Endodermal cell (in vitro differentiated cells): ENCODE results near the gene USP9X. TPM values are rescaled to one million over a fixed set of nuclear protein-coding genes. Genes with fewer than 3 reads are reported as not detected.
"Not testable (repeated sequence)": the region's sequence is repeated elsewhere in the genome, so short reads cannot be mapped to it uniquely, and the experiment has no call there.

ENCODE experiments used
- DNase-seq: peaks from one replicate; pipeline ENCODE4 v3.0.0-alpha.2; 2017
- H3K27ac ChIP-seq: 2 replicates; pipeline ENCODE4 v1.5.1; 2013; ENCODE audit warnings: mild to moderate bottlenecking, low read depth, low read length, moderate library complexity
- H3K27me3 ChIP-seq: 2 replicates; pipeline ENCODE4 v1.6.1; 2013; ENCODE audit warnings: mild to moderate bottlenecking, low read length, moderate library complexity; ENCODE audit not compliant: insufficient read depth, control insufficient read depth, poor library complexity, severe bottlenecking
- H3K36me3 ChIP-seq: 2 replicates; pipeline ENCODE4 v1.7.0; 2013; ENCODE audit warnings: mild to moderate bottlenecking, low read length, moderate library complexity; ENCODE audit not compliant: control insufficient read depth, insufficient read depth
- H3K4me1 ChIP-seq: one replicate; pipeline ENCODE4 v1.7.0; 2013; ENCODE audit warnings: low read length; ENCODE audit not compliant: control insufficient read depth, insufficient read depth
- H3K4me3 ChIP-seq: 2 replicates; pipeline ENCODE4 v1.5.1; 2013; ENCODE audit warnings: mild to moderate bottlenecking, low read length, moderate library complexity
- H3K9ac ChIP-seq: 2 replicates; pipeline ENCODE4 v1.6.1; 2013; ENCODE audit warnings: mild to moderate bottlenecking, low read length, moderate library complexity; ENCODE audit not compliant: poor library complexity, severe bottlenecking; ENCODE audit errors: extremely low read depth
- H3K9me3 ChIP-seq: 2 replicates; pipeline ENCODE4 v1.6.1; 2013; ENCODE audit warnings: mild to moderate bottlenecking, low read length, moderate library complexity; ENCODE audit not compliant: control insufficient read depth
- H3K27ac Mint-ChIP-seq: 2 replicates; pipeline ENCODE4 v1.8.0; 2020; ENCODE audit warnings: mixed read lengths
- H3K27me3 Mint-ChIP-seq: 2 replicates; pipeline ENCODE4 v1.8.0; 2021; ENCODE audit warnings: mild to moderate bottlenecking, mixed read lengths; ENCODE audit not compliant: insufficient read depth
- H3K36me3 Mint-ChIP-seq: 2 replicates; pipeline ENCODE4 v1.8.0; 2020; ENCODE audit warnings: low read depth, mixed read lengths
- H3K4me1 Mint-ChIP-seq: 2 replicates; pipeline ENCODE4 v1.8.0; 2020; ENCODE audit warnings: mixed read lengths
- H3K4me3 Mint-ChIP-seq: 2 replicates; pipeline ENCODE4 v1.8.0; 2020; ENCODE audit warnings: mild to moderate bottlenecking, moderate library complexity, mixed read lengths
- H3K9me3 Mint-ChIP-seq: 2 replicates; pipeline ENCODE4 v1.8.0; 2020; ENCODE audit warnings: mild to moderate bottlenecking, mixed read lengths
- CTCF ChIP-seq: fragments of 200-600 bp; sonication (generic); conservative IDR thresholded peaks from 2 replicates; pipeline ENCODE4 v1.5.0; 2021; ENCODE audit warnings: antibody characterized with exemption, mild to moderate bottlenecking
- WGBS, 2 experiments: methylation state at CpG; one replicate each; pipeline versions ENCODE4 v1.1.5 to v1.1.7; 2013; ENCODE audit warnings: missing lambda C conversion rate in 2 of 2, mixed read lengths in 1 of 2; ENCODE audit not compliant: insufficient coverage in 1 of 2, insufficient read length in 1 of 2; 5-methylcytosine and 5-hydroxymethylcytosine counted together
- total RNA-seq, 2 donors: library from RNA; stranded (reverse); fragmentation: NEBNext Ultra II Directional in 1 of 2; extraction: Animal tissue kit (Norgen Biotek cat#: 25700) in 1 of 2; gene quantifications; 2 replicates in 1 of 2; 3 replicates in 1 of 2; pipeline ENCODE4 v1.2.1, GENCODE V29; 2021

Gene USP9X
- total RNA-seq, 2 donors from 2014 or later = 88.1 to 128 TPM

DNA sequence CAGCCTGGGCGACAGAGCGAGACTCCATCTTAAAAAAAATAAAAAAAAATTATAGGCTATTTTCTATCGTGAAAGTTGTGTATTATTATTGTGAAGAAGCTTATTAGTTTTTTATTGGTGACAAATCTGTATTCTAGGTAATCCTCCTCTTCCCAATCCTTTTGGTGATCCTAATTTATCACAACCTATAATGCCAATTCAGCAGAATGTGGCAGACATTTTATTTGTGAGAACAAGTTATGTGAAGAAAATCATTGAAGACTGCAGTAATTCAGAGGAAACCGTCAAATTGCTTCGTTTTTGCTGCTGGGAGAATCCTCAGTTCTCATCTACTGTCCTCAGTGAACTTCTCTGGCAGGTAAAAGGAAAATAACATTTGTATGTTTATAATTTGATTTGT is 139.4 kb downstream of the USP9X start:
- 100% methylated on average over 2 of the region's 5 CpGs; no CpG with 5 or more reads in 1 of the 2 experiments for WGBS, 2 experiments
- Mint-ChIP-seq H3K27ac (no peak overlapping the region), H3K4me1 (peaks cover 10% of the 10 kb centered on the region), H3K36me3 (peaks cover 75% of the 10 kb centered on the region), H3K27me3 (no peaks in the 10 kb centered on the region), H3K4me3 (no peak overlapping the region), H3K9me3 (peaks cover 25% of the 10 kb centered on the region)
- H3K36me3 ChIP-seq = peaks cover 69% of the 10 kb centered on the region
- H3K4me3 ChIP-seq = no peak overlapping the region
- H3K9me3 ChIP-seq = no peaks in the 10 kb centered on the region
- no peaks in the 10 kb centered on the region for H3K4me1 ChIP-seq
- no peaks in the 10 kb centered on the region for H3K27me3 ChIP-seq
- DNase-seq = no peak
- no peak for TF ChIP-seq CTCF
- H3K9ac ChIP-seq = no peak overlapping the region
- H3K27ac ChIP-seq = no peak overlapping the region

DNA sequence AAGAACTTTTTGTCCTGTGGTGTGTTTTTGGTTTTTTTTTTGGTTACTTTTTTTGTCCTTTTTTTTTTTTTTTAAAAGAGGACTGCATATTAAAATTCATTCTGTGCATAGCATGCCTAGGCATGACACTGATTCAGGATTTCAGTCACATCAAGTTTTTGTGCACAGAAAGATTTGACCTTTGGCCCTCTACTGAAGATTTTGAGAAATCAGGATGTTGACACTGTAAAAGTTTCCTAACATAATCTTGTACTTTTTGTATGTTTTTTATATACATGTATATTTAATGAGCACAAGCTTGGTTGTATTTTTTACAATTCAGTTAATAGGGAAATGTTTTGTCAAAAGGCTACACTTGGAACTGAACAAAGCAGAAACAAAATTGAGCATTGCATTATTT is 148.7 kb downstream of the USP9X start:
- Histone ChIP-seq H3K27ac (no peak overlapping the region), H3K4me1 (no peaks in the 10 kb centered on the region), H3K4me3 (no peak overlapping the region), H3K36me3 (peaks cover 42% of the 10 kb centered on the region), H3K9me3 (no peaks in the 10 kb centered on the region), H3K27me3 (no peaks in the 10 kb centered on the region), H3K9ac (no peak overlapping the region)
- no peak for TF ChIP-seq CTCF
- peaks cover 3% of the 10 kb centered on the region for H3K4me1 Mint-ChIP-seq
- peaks cover 46% of the 10 kb centered on the region for H3K36me3 Mint-ChIP-seq
- H3K27ac Mint-ChIP-seq = no peak overlapping the region
- H3K9me3 Mint-ChIP-seq = peaks cover 9% of the 10 kb centered on the region
- DNase-seq = no peak
- H3K4me3 Mint-ChIP-seq = no peak overlapping the region
- H3K27me3 Mint-ChIP-seq = no peaks in the 10 kb centered on the region

DNA sequence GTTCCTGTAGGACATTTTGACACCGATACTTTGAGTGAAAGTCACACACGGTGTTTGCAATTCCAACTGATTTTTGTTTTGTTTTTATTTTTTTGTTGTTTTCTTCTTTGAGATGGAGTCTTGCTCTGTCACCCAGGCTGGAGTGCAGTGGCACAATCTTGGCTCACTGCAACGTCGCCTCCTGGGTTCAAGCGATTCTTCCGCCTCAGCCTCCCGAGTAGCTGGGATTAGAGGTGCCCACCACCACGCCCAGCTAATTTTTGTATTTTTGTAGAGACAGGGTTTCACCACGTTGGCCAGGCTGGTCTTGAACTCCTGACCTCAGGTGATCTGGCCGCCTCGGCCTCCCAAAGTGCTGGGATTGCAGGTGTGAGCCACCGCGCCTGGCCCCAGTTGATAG is 149.2 kb downstream of the USP9X start:
- peaks cover 42% of the 10 kb centered on the region for H3K36me3 Mint-ChIP-seq
- H3K9me3 ChIP-seq, H3K4me1 Mint-ChIP-seq, H3K4me3 ChIP-seq, H3K27me3 Mint-ChIP-seq, H3K27ac ChIP-seq, H3K27ac Mint-ChIP-seq, H3K27me3 ChIP-seq, H3K4me3 Mint-ChIP-seq, H3K9ac ChIP-seq, H3K4me1 ChIP-seq, H3K9me3 Mint-ChIP-seq, DNase-seq: not testable (repeated sequence)
- peaks cover 37% of the 10 kb centered on the region for H3K36me3 ChIP-seq
- 94 to 97% methylated on average over 3 to 13 of the region's 13 CpGs for WGBS, 2 experiments

DNA sequence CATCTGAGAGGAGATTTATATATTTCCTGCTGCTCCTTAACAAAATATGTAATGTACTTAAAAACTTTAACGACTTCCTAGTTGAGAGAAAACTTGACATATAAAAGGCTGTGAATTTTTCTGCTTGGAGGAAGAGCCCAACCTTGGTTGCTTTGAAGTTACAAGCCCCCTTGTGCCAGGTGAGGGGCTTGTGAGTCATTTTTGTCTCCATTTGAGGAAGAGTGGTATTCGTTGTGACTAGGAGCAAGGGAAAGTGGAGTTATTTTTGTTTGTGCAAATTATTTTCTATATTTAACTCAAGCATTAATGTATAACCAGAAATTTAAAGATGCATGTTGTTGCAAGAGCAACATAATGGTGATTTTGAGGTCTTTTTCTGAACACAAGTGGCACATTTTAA is 149.7 kb downstream of the USP9X start:
- Mint-ChIP-seq H3K36me3 (peaks cover 37% of the 10 kb centered on the region), H3K27me3 (no peaks in the 10 kb centered on the region)
- WGBS, 2 experiments = 83% methylated on average over 1 of the region's 2 CpGs; no CpG with 5 or more reads in 1 of the 2 experiments

More for the DNA sequence above, 149.7 kb downstream of the USP9X start:
- no peaks in the 10 kb centered on the region for H3K4me1 ChIP-seq
- H3K27ac ChIP-seq = no peak overlapping the region
- Mint-ChIP-seq H3K27ac (no peak overlapping the region), H3K4me1 (peaks cover 3% of the 10 kb centered on the region), H3K4me3 (no peak overlapping the region), H3K9me3 (peaks cover 6% of the 10 kb centered on the region)
- H3K9me3 ChIP-seq = no peaks in the 10 kb centered on the region
- TF ChIP-seq CTCF = no peak
- peaks cover 34% of the 10 kb centered on the region for H3K36me3 ChIP-seq
- H3K27me3 ChIP-seq = no peaks in the 10 kb centered on the region
- H3K9ac ChIP-seq = no peak overlapping the region
- H3K4me3 ChIP-seq = no peak overlapping the region
- no peak for DNase-seq
